ENCODE results near the gene DOK6. TPM values are rescaled to one million over a fixed set of nuclear protein-coding genes. Genes with fewer than 3 reads are reported as not detected.

Gene DOK6
- total RNA-seq, 1 donor from 2014 or later = 0.67 TPM

DNA sequence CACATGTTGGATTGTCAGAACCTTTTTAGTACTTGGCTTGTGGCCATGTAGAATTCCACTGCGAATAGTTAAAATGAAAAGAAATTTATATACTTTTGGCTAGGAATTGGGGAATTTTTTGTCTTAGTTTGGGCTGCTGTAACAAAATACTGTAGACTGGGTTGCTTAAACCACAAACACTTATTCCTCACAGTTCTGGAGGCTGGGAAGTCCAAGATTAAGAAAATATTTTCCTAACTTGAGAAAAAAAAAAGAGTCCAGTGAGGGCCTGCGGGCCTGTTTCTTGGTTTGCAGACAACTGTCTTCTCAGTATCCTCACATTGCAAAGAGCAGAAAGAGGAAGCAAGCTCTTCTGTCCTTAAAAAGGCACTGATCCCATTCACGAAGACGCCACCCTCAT is 465.1 kb downstream of the DOK6 start:
- TF ChIP-seq, protein P1, sequence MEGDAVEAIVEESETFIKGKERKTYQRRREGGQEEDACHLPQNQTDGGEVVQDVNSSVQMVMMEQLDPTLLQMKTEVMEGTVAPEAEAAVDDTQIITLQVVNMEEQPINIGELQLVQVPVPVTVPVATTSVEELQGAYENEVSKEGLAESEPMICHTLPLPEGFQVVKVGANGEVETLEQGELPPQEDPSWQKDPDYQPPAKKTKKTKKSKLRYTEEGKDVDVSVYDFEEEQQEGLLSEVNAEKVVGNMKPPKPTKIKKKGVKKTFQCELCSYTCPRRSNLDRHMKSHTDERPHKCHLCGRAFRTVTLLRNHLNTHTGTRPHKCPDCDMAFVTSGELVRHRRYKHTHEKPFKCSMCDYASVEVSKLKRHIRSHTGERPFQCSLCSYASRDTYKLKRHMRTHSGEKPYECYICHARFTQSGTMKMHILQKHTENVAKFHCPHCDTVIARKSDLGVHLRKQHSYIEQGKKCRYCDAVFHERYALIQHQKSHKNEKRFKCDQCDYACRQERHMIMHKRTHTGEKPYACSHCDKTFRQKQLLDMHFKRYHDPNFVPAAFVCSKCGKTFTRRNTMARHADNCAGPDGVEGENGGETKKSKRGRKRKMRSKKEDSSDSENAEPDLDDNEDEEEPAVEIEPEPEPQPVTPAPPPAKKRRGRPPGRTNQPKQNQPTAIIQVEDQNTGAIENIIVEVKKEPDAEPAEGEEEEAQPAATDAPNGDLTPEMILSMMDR (IDR thresholded peaks at IDR 0.05; ENCODE audit: insufficient read depth, low read length, poor library complexity, severe bottlenecking) = no peak
- Histone ChIP-seq H3K27me3 (ENCODE audit: control insufficient read depth, insufficient read depth, low read length) (no peaks in the 10 kb centered on the region), H3K4me3 (ENCODE audit: low read depth, low read length) (no peak overlapping the region), H3K36me3 (ENCODE audit: control insufficient read depth, insufficient read depth, low read length) (no peaks in the 10 kb centered on the region)
- DNase-seq (ENCODE audit: low read depth) = no peak

GRCh38 chr18:69866212-69866611 is 465.5 kb downstream of the DOK6 start:
- no peaks in the 10 kb centered on the region for H3K36me3 ChIP-seq (ENCODE audit: control insufficient read depth, insufficient read depth, low read length)

GRCh38 chr18:69870736-69871135 is 470.0 kb downstream of the DOK6 start:
- TF ChIP-seq, protein P1 (IDR thresholded peaks at IDR 0.05; ENCODE audit: insufficient read depth, low read length, poor library complexity, severe bottlenecking) = no peak
- Histone ChIP-seq H3K4me3 (ENCODE audit: low read depth, low read length) (no peak overlapping the region), H3K36me3 (ENCODE audit: control insufficient read depth, insufficient read depth, low read length) (no peaks in the 10 kb centered on the region), H3K27me3 (ENCODE audit: control insufficient read depth, insufficient read depth, low read length) (no peaks in the 10 kb centered on the region)
- no peak for DNase-seq (ENCODE audit: low read depth)

More at GRCh38 chr18:69866212-69866611, 465.5 kb downstream of the DOK6 start:
- TF ChIP-seq, protein P1 (IDR thresholded peaks at IDR 0.05; ENCODE audit: insufficient read depth, low read length, poor library complexity, severe bottlenecking) = no peak
- H3K4me3 ChIP-seq (ENCODE audit: low read depth, low read length) = no peak overlapping the region
- no peaks in the 10 kb centered on the region for H3K27me3 ChIP-seq (ENCODE audit: control insufficient read depth, insufficient read depth, low read length)
- DNase-seq (ENCODE audit: low read depth) = no peak

DNA sequence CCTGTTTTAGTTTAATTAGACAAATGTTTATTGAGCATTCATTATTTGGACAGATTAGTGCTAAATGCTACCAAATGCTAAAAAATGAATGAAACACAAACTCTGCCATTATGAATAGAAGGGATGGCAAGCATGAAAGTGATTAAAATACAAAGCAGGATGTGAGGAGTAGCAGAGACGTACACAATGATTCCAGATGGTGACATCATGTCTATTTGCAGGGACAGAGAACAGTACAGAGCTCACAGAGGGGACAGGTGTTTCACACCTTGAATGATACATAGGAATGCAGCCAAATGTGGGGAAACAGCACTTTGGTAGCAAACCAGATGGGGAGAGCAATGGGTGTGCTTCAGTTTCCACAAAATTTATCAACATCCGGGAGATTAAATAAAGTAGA is 470.7 kb downstream of the DOK6 start:
- TF ChIP-seq, protein P1 (IDR thresholded peaks at IDR 0.05; ENCODE audit: insufficient read depth, low read length, poor library complexity, severe bottlenecking) = no peak
- Histone ChIP-seq H3K4me3 (ENCODE audit: low read depth, low read length) (no peak overlapping the region), H3K36me3 (ENCODE audit: control insufficient read depth, insufficient read depth, low read length) (no peaks in the 10 kb centered on the region), H3K27me3 (ENCODE audit: control insufficient read depth, insufficient read depth, low read length) (no peaks in the 10 kb centered on the region)
- no peak for DNase-seq (ENCODE audit: low read depth)

DNA sequence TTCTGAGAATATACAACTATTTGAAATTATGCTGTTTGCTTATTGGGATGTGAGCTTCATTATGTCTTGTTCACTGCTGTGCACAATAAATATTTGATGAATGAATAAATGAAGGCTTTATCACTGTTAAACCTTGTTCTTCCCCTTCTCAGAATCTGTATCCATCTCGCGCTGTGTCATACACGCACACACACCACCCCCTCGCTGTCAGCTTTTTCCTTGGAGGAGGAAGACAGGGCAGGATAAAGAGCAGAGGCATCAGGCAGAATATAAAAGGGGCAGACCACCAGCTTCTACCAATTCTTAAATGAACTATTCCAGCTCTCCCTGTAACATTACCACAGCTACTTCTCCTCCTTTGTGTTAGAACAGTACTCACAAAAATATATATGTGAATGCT is 472.0 kb downstream of the DOK6 start:
- Histone ChIP-seq H3K4me3 (ENCODE audit: low read depth, low read length) (no peak overlapping the region), H3K27me3 (ENCODE audit: control insufficient read depth, insufficient read depth, low read length) (no peaks in the 10 kb centered on the region), H3K36me3 (ENCODE audit: control insufficient read depth, insufficient read depth, low read length) (no peaks in the 10 kb centered on the region)
- TF ChIP-seq, protein P1 (IDR thresholded peaks at IDR 0.05; ENCODE audit: insufficient read depth, low read length, poor library complexity, severe bottlenecking) = no peak
- DNase-seq (ENCODE audit: low read depth) = no peak

DNA sequence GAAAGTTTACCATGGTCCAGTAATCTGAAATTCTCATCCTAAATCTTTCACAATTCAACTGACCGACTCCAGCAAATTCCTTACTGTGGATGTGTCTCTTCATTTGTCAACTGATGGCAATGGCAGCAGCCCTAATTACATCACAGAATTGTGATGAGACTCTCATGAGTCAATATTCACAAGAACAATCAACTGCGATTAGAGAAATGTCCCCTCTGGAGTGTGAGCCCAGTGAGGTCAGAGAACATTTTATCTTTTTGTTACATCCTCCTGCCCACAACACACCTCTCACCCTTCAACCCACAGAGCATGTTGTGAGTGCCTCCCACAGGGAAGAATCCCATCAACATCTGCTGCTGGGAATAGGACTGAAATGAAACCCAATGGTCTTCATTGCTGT is 473.4 kb downstream of the DOK6 start:
- DNase-seq (ENCODE audit: low read depth) = no peak
- TF ChIP-seq, protein P1 (IDR thresholded peaks at IDR 0.05; ENCODE audit: insufficient read depth, low read length, poor library complexity, severe bottlenecking) = no peak
- no peaks in the 10 kb centered on the region for H3K36me3 ChIP-seq (ENCODE audit: control insufficient read depth, insufficient read depth, low read length)
- no peak overlapping the region for H3K4me3 ChIP-seq (ENCODE audit: low read depth, low read length)
- no peaks in the 10 kb centered on the region for H3K27me3 ChIP-seq (ENCODE audit: control insufficient read depth, insufficient read depth, low read length)

Measured in kidney epithelial cell (primary cell).